SU-DHL-6 (cell line): Measurements from ENCODE around the gene KLHL29.

Experiments used
- EZH2phosphoT487 ChIP-seq: fragments of 200-600 bp; sonication (generic), shearing (Covaris generic); conservative IDR thresholded peaks from 2 replicates; pipeline ENCODE4 v1.6.1; 2018; ENCODE audit warnings: mild to moderate bottlenecking, antibody characterized with exemption, low read length, moderate library complexity, mixed read lengths
- TF ChIP-seq, protein P1 (sequence below): fragments of 200-600 bp; sonication (generic); IDR thresholded peaks from one replicate; pipeline ENCODE4 v1.5.1; 2017; ENCODE audit warnings: antibody characterized with exemption, mild to moderate bottlenecking, low read length, moderate library complexity; ENCODE audit not compliant: insufficient read depth, poor library complexity, severe bottlenecking

DNA sequence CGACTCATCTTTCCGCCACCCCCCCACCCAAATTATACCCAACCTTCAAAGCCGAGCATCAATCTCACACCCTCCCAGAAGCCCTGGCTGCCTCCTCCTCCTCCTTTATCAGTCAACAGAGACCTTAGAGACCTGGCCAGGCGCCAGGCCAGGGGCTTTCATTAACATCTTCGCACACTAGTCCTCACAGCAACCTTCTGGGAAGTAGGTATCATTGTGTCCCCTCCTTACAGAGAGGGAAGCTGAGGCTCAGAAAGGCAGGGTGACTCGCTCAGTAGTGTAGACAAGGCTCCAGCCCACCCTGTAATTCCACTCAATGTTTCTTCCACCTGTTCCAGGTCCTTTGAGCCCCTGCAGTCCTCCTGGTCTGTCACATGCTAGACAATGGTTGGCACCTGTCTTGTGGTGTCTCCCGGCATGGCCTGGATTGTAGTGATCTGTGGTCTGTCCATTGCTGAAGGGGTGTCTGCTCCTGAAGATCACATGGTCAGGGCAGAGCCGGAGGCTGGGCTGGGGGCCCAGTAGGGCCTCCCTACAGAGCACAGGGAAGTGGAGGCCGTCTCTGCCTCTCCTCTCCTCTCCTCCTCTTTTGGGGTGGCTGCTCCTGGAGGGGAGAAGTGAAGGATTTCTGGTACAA is 36.0 kb downstream of the KLHL29 start:
- TF ChIP-seq, protein P1, sequence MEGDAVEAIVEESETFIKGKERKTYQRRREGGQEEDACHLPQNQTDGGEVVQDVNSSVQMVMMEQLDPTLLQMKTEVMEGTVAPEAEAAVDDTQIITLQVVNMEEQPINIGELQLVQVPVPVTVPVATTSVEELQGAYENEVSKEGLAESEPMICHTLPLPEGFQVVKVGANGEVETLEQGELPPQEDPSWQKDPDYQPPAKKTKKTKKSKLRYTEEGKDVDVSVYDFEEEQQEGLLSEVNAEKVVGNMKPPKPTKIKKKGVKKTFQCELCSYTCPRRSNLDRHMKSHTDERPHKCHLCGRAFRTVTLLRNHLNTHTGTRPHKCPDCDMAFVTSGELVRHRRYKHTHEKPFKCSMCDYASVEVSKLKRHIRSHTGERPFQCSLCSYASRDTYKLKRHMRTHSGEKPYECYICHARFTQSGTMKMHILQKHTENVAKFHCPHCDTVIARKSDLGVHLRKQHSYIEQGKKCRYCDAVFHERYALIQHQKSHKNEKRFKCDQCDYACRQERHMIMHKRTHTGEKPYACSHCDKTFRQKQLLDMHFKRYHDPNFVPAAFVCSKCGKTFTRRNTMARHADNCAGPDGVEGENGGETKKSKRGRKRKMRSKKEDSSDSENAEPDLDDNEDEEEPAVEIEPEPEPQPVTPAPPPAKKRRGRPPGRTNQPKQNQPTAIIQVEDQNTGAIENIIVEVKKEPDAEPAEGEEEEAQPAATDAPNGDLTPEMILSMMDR = no peak
- no peak for TF ChIP-seq EZH2phosphoT487
